ENCODE measurements around the gene BTBD9.

- no peak for TF ChIP-seq CTCF (IDR thresholded peaks at IDR 0.05)
- no peak for TF ChIP-seq POLR2A (IDR thresholded peaks at IDR 0.05)
- TF ChIP-seq POLR2AphosphoS5 (IDR thresholded peaks at IDR 0.05), result no peak
Observed at GRCh38 chr6:38524436-38525145, 115.1 kb downstream of the BTBD9 start.
